Esophagus mucosa (tissue), 1 donor: ENCODE measurements around the gene C9orf43. TPM values are rescaled to one million over a fixed set of nuclear protein-coding genes. Genes with fewer than 3 reads are reported as not detected.
"Not testable (repeated sequence)": the region's sequence is repeated elsewhere in the genome, so short reads cannot be mapped to it uniquely, and the experiment has no call there.

Experiments
- ATAC-seq: fragments of 200-7000 bp; cut with Tn5 transposase; one replicate; pipeline ENCODE4 v1.9.1; 2020
- total RNA-seq: library from RNA; stranded (reverse); gene quantifications from one replicate; pipeline ENCODE4 v1.2.4, GENCODE V29; 2023
- donor health status: DM: yes; HTN: yes; CAD: no.

The C9orf43 gene
- total RNA-seq: 0.36 TPM

- peak; percentile 97 for ATAC-seq
Measured at GRCh38 chr9:113410207-113410864, at the start of gene C9orf43, which contains the start of gene POLE3. TSS of gene C9orf43 (plus strand) at chr9:113410747. CDS start at chr9:113413494, 2,747 bp downstream. TSS of gene POLE3 (minus strand) at chr9:113410675. CDS start at chr9:113410293, 382 bp downstream.

- ATAC-seq: peak; percentile 35
Measured at GRCh38 chr9:113361304-113362018, 49.1 kb upstream of the C9orf43 start.

GRCh38 chr9:113363336-113363735 lies 47.2 kb upstream of the C9orf43 start:
- ATAC-seq: no peak

- no peak for ATAC-seq
Measured at GRCh38 chr9:113364951-113365350, 45.6 kb upstream of the C9orf43 start.

- ATAC-seq: peak; percentile 15
Measured at GRCh38 chr9:113365652-113366051, 44.9 kb upstream of the C9orf43 start.

- no peak for ATAC-seq
Measured at GRCh38 chr9:113368348-113368981, 42.1 kb upstream of the C9orf43 start.

GRCh38 chr9:113368982-113369854 lies 41.3 kb upstream of the C9orf43 start:
- ATAC-seq: no peak

- ATAC-seq: no peak
Measured at GRCh38 chr9:113369855-113370140, 40.7 kb upstream of the C9orf43 start.

- no peak for ATAC-seq
Measured at GRCh38 chr9:113370806-113371325, 39.7 kb upstream of the C9orf43 start.

- ATAC-seq: no peak
Measured at GRCh38 chr9:113372059-113372458, 38.5 kb upstream of the C9orf43 start.

GRCh38 chr9:113373256-113373655 lies 37.3 kb upstream of the C9orf43 start:
- ATAC-seq: no peak

GRCh38 chr9:113373676-113374392 lies 36.7 kb upstream of the C9orf43 start:
- ATAC-seq: no peak

GRCh38 chr9:113375057-113376023 lies 35.2 kb upstream of the C9orf43 start:
- peak; percentile 32 for ATAC-seq

GRCh38 chr9:113376634-113377567 lies 33.6 kb upstream of the C9orf43 start, which contains the start of gene HDHD3:
TSS of gene HDHD3 (minus strand) at chr9:113376986. CDS start at chr9:113374354, 2,632 bp downstream.
- ATAC-seq: peak; percentile 81

- not testable (repeated sequence) for ATAC-seq
Measured at GRCh38 chr9:113379094-113379828, 31.3 kb upstream of the C9orf43 start.

GRCh38 chr9:113379829-113380210 lies 30.7 kb upstream of the C9orf43 start:
- not testable (repeated sequence) for ATAC-seq

- ATAC-seq: peak; percentile 74
Measured at GRCh38 chr9:113380869-113381378, 29.6 kb upstream of the C9orf43 start.

- ATAC-seq: peak; percentile 1
Measured at GRCh38 chr9:113381441-113381840, 29.1 kb upstream of the C9orf43 start.
